HG03039 (cell line): ENCODE data around the gene SIGLECL1.

ENCODE experiments used
- ATAC-seq: cut with Tn5 transposase; IDR thresholded peaks from one replicate; pipeline ENCODE4 v1.9.1; 2021; ENCODE audit warnings: mild to moderate bottlenecking, moderate library complexity; ENCODE audit not compliant: unreplicated experiment

SIGLECL1 gene

DNA sequence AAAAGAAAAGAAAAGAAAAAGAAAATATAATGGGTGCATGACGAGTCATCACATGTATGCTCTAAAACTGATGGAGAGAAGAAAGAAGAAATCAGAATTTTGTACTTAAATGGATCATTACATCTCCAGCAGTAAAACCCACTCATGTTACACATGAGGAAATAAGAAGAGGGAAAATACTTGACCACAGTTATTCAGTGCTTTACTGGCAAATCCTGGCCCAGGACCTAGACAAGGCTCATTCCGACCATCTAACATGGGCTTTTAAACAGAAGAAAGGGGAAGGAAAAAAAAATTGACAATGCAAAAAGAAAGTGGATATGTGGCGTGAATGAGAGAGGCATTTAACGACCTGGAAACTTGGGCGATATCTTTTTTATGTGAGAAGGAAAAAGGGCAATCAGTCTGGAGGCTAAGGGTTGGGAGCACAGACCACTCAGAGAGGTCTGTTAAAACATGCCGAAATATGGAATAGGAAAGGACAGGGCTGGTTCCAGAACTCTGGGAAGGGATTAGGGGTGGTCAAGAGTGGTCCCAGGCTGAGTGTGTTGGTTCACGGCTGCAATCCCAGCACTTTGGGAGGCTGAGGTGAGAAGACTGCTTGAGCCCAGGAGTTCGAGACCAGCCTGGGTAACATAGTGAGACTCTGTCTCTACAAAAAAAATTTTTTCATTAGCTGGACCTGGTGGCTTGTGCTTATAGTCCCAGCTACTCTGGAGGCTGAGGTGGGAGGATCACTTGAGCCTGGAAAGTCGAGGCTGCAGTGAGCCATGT, 1.6 kb downstream of the SIGLECL1 start:
- ATAC-seq: no peak

- no peak for ATAC-seq
Observed at GRCh38 chr19:51253088-51253806, 2.4 kb downstream of the SIGLECL1 start.

DNA sequence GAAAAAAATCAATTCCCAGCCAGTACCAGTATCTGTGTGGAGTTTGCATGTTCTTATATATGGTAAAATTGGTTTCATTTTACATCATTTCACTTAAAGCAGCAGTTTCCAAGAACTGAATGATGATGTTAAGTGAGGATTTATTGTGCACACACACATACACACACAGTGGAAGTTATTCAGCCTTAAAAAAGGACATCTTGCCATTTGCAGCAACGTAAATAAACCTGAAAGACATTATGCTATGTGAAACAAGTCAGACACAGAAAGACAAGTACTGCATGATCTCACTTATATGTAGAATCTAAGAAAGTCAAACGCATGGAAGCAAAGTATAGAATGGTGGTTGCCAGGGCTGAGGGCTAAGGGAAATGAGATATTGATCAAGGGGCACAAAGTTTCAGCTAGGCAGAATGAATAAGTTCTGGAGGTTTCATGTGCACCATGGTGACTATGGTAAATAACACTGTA, 5.3 kb downstream of the SIGLECL1 start:
- ATAC-seq: no peak

DNA sequence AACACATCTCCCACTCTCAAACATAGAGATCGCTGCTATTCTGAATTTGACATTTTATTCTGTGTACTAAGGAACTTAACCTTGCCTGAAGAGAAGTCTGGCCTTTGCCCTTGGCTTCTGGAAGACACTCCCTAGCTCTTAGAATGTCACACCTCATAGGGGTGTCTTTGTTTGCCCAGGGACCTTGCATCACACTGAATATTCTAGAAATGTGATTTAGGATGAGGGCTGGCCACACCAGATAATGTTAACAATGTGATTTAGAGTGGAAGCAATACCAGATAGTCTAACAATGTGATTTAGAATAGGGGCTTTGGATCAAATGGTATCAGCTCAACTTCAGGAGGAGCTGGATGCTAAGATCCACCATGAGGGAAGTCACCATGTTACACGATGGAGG, 6.6 kb downstream of the SIGLECL1 start:
- ATAC-seq: no peak

DNA sequence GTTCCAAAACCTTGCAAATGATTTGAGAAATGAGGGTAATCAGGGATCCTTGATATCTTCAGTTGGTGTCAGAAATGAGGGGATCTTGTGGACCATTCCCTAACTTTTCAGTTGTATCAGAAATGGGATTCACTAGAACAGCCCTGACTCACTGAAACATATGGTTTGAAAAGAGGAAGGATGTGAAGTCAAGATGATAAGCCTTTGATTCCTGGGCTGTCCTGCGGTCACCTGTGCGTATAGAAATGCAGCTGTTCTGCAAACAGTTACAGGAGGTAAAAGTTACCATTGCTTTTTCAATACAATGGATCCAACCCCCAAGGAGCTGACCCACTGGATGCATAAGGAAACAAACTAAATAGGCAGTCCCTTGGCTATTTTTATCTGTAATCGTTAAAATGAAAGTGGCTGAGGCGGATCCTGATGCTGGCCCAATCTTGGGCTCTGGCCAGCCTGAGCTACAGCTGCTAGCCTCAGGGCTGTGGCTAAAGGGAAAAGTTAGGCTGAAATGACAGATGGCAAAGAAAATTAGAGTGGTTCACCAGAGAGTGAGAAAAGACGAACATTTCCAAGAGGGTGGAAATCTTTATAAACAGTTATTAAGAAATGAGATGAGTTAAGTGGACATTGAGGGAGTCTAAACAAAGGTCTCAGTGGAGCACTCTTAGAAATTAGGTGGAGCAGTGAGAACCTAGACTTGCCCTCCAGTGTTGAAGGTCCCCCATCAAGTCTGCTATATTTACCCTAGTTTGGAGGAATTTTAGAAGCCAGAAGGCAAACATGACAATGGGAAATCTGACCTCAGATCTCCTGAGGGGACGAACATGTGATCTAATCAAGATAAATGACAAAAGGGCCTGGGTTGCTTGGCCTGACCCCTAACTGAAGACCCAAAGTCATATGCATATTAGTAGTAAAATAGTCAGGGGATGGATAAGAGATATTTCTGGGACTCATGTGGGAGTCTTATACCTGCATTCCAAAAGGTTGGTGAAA, 7.6 kb downstream of the SIGLECL1 start:
- ATAC-seq: no peak

GRCh38 chr19:51259348-51260245, 8.7 kb downstream of the SIGLECL1 start:
- no peak for ATAC-seq

- no peak for ATAC-seq
Observed at GRCh38 chr19:51263808-51264207, 12.9 kb downstream of the SIGLECL1 start.

- ATAC-seq: no peak
Observed at GRCh38 chr19:51271067-51271466, 20.2 kb downstream of the SIGLECL1 start.

DNA sequence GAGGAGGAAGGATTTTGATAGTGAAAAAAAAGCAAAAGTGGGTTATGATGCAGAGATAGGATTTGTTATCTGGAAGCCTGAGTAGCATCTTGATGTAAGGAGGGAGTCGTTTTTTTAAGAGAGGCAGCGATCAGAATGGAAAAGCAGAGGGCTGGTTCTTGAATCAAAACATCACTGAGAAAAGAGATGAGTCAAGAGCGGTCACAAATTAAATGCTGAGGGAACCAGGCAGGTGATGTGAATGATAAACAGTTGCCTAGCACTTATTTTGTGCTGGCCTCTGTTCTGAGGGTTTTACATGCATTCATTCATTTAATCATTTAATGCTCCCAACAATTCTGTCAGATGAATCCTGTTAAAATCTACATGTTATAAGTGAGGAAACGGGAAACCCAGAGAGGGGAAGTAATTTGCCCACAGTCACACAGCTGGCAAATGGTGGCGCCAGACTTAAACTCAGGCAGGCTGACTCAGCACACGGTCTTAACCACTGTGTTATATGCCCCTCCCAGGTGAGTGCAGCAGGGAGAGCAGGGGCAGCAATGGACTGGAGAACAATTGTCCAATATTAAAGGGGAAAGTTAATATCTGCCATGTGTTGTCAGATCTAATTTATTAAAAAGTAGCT, 21.4 kb downstream of the SIGLECL1 start:
- ATAC-seq: no peak

DNA sequence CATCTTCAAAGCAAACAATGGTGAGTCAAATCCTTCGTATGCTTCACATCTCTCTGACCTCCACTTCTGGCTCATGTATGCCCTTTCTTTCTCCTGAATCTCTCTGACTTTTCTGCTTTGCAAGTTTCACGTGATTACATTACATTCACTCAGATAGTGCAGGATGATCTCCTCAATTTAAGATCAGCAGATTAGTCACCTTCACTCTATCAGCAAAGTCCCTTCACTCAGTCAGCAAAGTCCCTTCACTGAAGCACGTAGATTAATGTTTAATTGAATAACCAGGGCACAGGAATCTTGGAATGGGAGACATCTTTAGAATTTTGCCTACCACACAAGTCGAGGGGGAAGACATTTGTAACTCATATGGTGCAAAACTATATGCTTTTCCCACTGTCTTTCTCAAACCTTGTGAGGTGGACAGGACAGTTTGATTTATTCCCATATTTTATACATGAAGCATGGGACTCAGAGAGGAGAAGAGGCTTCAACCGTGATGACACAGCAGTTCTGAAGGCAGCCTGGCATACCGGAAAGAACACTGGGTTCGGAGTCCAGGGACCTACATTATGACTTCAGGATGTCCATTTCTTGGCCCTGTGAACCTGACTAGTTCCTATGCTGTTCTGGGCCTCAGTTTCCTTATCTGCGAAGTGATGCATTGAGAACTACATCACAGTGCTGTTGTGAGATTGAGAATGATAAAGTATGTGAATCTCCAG, 23.3 kb downstream of the SIGLECL1 start:
- ATAC-seq: no peak

- ATAC-seq: no peak
Observed at GRCh38 chr19:51277112-51277511, 26.2 kb downstream of the SIGLECL1 start.

DNA sequence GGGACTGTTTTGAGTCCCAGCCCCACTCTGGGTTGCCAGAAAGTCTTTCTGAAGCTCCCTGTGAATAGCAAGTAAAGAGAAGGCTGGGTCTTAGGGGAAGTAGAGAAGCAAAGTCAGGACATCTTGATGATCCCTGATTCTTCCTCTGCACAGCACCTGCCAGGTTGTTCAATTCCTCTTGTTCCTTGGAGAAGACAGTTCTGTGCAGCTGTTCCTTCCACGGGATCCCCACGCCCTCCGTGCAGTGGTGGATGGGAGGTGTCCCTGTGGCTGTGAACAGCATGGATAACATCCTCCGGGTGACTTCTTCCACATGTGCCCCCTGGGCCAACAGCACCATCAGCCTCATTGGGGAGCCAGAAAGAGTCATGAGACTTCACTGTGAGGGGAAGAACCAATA, 31.5 kb downstream of the SIGLECL1 start:
- ATAC-seq: no peak

DNA sequence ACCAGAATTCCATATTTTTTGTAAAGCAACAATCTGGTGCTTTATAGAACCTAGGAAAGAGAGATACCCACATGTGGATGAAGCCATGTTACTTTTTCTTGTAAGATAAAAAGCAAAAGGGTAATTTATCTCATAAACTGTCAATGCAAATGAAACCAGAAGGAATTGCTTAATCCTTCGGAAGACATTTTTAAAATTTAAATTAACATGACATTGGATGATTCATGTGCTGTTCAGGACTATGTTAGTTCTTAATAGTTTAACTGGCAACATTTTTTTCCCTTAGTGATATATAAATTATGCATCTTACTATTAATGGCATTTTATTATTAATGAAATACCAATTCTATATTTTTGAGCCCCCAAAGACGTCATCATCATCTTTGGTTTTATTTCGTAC, 34.8 kb downstream of the SIGLECL1 start:
- ATAC-seq: no peak

DNA sequence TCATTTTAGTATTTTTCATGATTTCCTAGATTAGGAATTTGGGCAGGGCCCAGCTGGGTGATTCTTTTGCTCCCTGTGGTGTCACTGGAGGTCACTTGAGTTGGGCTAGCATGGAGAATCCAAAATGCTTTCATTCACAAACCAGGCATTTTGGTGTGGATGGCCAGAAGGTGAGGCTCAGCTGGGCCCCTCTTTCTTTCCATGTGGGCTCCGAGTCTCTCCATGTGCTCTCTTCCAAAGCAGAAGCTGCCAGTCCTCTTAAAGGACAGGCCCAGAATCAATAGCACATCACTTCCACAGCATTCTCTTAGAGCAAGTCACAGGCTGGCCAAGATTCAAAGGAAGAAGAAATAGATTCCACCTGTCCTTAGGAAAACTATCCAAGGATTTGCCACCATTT, 38.8 kb downstream of the SIGLECL1 start:
- no peak for ATAC-seq

DNA sequence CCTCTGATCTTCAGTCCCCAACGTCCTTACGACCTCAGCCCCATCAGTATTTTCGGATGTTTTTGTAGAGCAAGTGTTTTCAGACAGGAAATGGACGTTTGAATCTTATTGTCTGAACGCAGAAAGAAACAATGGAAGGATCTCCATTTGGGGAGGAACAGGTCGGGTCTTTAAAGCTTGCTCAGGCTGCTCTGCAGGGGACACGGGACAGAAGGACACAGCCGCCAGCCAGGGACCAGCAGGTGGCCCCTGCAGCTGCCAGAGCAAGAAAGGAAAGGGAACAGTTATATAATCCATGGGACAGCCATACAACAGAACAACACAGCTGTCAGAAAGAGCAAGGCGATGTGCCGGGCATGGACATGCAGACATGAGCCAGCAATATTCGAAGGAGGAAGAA, 42.1 kb downstream of the SIGLECL1 start:
- ATAC-seq: no peak

GRCh38 chr19:51293571-51294210, 42.8 kb downstream of the SIGLECL1 start:
- ATAC-seq: no peak

- no peak for ATAC-seq
Observed at GRCh38 chr19:51294211-51294976, 43.5 kb downstream of the SIGLECL1 start.

DNA sequence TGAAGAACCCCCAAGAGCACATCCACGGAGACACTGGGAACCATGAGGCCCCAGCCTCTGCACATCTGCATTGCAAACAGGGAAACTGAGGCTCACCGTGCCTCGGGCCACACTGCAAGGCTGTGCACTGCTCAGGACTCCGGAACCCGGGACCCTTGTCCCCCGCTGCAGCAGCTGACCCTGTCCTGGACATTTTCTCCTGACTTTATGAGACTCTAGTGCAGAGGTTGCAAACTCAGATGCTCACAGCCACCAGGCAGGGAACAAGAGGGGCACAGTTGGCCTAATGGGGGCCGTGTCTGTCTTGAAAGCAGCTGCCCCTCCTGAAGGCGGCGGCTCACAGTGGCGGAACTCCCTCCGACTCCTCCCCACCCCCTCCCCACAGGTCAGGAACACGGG, 44.1 kb downstream of the SIGLECL1 start:
- no peak for ATAC-seq
